ENCODE results near the gene RAB34. TPM values are rescaled to one million over a fixed set of nuclear protein-coding genes. Genes with fewer than 3 reads are reported as not detected.

The RAB34 gene
- total RNA-seq, 1 experiment from 2014 or later = 1.2 TPM

GRCh38 chr17:28700830-28701492 lies 16.7 kb downstream of the RAB34 start:
- CTCF ChIA-PET = no interaction called here
- H3K4me1 Mint-ChIP-seq (ENCODE audit: low read depth, unreplicated experiment) = peaks cover 26% of the 10 kb centered on the region
- BruUV-seq (replicated peaks) = no TSS peak
- POLR2A ChIA-PET = interaction anchor here (1.9 kb wide), 1 partner anchor 19 kb away, joined by 9 read pairs; the partner anchor contains the start of gene RPL23A
- H3K4me1 ChIP-seq = peaks cover 31% of the 10 kb centered on the region
- no peak overlapping the region for H3K4me3 ChIP-seq (ENCODE audit: low read depth, low read length)
- no peaks in the 10 kb centered on the region for H3K9me3 ChIP-seq
- no peak for TF ChIP-seq CTCF (IDR thresholded peaks at IDR 0.05; ENCODE audit: insufficient read depth in 1 of 2, low read depth in 1 of 2, low read length in 1 of 2, severe bottlenecking in 1 of 2, unreplicated experiment in 1 of 2)
- no peak overlapping the region for H3K27ac Mint-ChIP-seq (ENCODE audit: unreplicated experiment)
- H3K27me3 Mint-ChIP-seq (ENCODE audit: insufficient read depth, unreplicated experiment) = no peaks in the 10 kb centered on the region
- intact Hi-C loops (cut with micrococcal nuclease; ENCODE audit: unreplicated experiment) = no loop called here
- H3K9me3 Mint-ChIP-seq (ENCODE audit: unreplicated experiment) = no peaks in the 10 kb centered on the region
- H3K36me3 Mint-ChIP-seq (ENCODE audit: insufficient read depth, unreplicated experiment) = peaks cover 90% of the 10 kb centered on the region
- H3K36me3 ChIP-seq (ENCODE audit: control insufficient read depth, insufficient read depth, low read length) = peaks cover 24% of the 10 kb centered on the region
- no peak overlapping the region for H3K4me3 Mint-ChIP-seq (ENCODE audit: unreplicated experiment)
- no peak for DNase-seq
- H3K27me3 ChIP-seq (replicated peaks; ENCODE audit: control insufficient read depth, insufficient read depth, low read length) = no peaks in the 10 kb centered on the region

- H3K4me3 Mint-ChIP-seq (ENCODE audit: unreplicated experiment) = no peak overlapping the region
- peaks cover 90% of the 10 kb centered on the region for H3K36me3 Mint-ChIP-seq (ENCODE audit: insufficient read depth, unreplicated experiment)
- Histone ChIP-seq H3K36me3 (ENCODE audit: control insufficient read depth, insufficient read depth, low read length) (peaks cover 25% of the 10 kb centered on the region), H3K9me3 (no peaks in the 10 kb centered on the region), H3K27me3 (replicated peaks; ENCODE audit: control insufficient read depth, insufficient read depth, low read length) (no peaks in the 10 kb centered on the region), H3K4me3 (ENCODE audit: low read depth, low read length) (no peak overlapping the region), H3K4me1 (peaks cover 31% of the 10 kb centered on the region)
- H3K9me3 Mint-ChIP-seq (ENCODE audit: unreplicated experiment) = no peaks in the 10 kb centered on the region
- intact Hi-C loops (cut with micrococcal nuclease; ENCODE audit: unreplicated experiment) = no loop called here
- ChIA-PET CTCF (no interaction called here), POLR2A (interaction anchor here (0.6 to 3.7 kb wide), 2 partner anchors 11 to 19 kb away, joined by 4 to 29 read pairs; partner anchors contain the start of genes PROCA1 and RPL23A)
- H3K27me3 Mint-ChIP-seq (ENCODE audit: insufficient read depth, unreplicated experiment) = no peaks in the 10 kb centered on the region
- no TSS peak for BruUV-seq (replicated peaks)
- H3K4me1 Mint-ChIP-seq (ENCODE audit: low read depth, unreplicated experiment) = peaks cover 26% of the 10 kb centered on the region
- TF ChIP-seq CTCF (IDR thresholded peaks at IDR 0.05; ENCODE audit: insufficient read depth in 1 of 2, low read depth in 1 of 2, low read length in 1 of 2, severe bottlenecking in 1 of 2, unreplicated experiment in 1 of 2) = no peak
- DNase-seq = no peak
- no peak overlapping the region for H3K27ac Mint-ChIP-seq (ENCODE audit: unreplicated experiment)
Measured at GRCh38 chr17:28700278-28700677, 17.4 kb downstream of the RAB34 start.

GRCh38 chr17:28698253-28698941 lies 19.3 kb downstream of the RAB34 start:
- H3K36me3 Mint-ChIP-seq (ENCODE audit: insufficient read depth, unreplicated experiment) = peaks cover 100% of the 10 kb centered on the region
- peak; percentile 94 to 95 for DNase-seq
- Histone ChIP-seq H3K9me3 (no peaks in the 10 kb centered on the region), H3K4me3 (ENCODE audit: low read depth, low read length) (no peak overlapping the region), H3K36me3 (ENCODE audit: control insufficient read depth, insufficient read depth, low read length) (peaks cover 26% of the 10 kb centered on the region), H3K27me3 (replicated peaks; ENCODE audit: control insufficient read depth, insufficient read depth, low read length) (no peaks in the 10 kb centered on the region), H3K4me1 (peaks cover 31% of the 10 kb centered on the region)
- peak in 1 of 2 experiments; percentile 14 for TF ChIP-seq CTCF (IDR thresholded peaks at IDR 0.05; ENCODE audit: insufficient read depth in 1 of 2, low read depth in 1 of 2, low read length in 1 of 2, severe bottlenecking in 1 of 2, unreplicated experiment in 1 of 2)
- BruUV-seq (replicated peaks) = no TSS peak
- intact Hi-C loops (cut with micrococcal nuclease; ENCODE audit: unreplicated experiment) = loop anchor here (1.0 kb wide), 7 partner anchors 13 to 45 kb away; partner anchors contain the start of genes PROCA1, RPL23A and SUPT6H
- no peaks in the 10 kb centered on the region for H3K27me3 Mint-ChIP-seq (ENCODE audit: insufficient read depth, unreplicated experiment)
- peak overlapping the region; percentile 52 for H3K4me3 Mint-ChIP-seq (ENCODE audit: unreplicated experiment)
- peaks cover 26% of the 10 kb centered on the region for H3K4me1 Mint-ChIP-seq (ENCODE audit: low read depth, unreplicated experiment)
- ChIA-PET CTCF (interaction anchor here (0.9 to 1.6 kb wide), 4 partner anchors 13 to 51 kb away, joined by 3 to 11 read pairs (median 4); partner anchors contain the start of genes RPL23A and TLCD1), POLR2A (interaction anchor here (1.2 to 3.7 kb wide), 4 partner anchors 12 to 36 kb away, joined by 7 to 29 read pairs (median 14); partner anchors contain the start of genes PROCA1, RPL23A, SDF2 and SUPT6H)
- peak overlapping the region; percentile 87 for H3K27ac Mint-ChIP-seq (ENCODE audit: unreplicated experiment)
- no peaks in the 10 kb centered on the region for H3K9me3 Mint-ChIP-seq (ENCODE audit: unreplicated experiment)

All from Caco-2 (cell line).